ENCODE data around the gene AQP2.

DNA sequence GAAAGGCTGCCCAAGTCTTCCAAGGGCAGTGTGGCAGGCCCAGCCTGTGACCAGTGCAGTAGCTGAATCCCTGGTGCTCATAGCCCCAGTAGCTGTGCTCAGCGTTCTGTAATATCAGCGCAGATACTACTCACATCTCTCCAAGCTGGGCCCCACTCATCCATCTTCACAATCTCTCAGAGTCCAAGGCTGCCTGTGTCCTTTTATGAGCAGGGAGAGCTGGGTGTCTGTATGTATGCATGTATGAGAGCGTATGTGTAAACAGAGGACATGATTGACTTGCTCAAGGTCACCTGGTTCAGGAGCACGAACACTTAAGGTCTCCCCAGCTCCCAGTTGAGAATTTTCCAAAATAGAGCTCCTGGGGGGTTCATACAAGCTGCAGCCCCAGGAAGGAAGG, 27.6 kb downstream of the AQP2 start:
- TF ChIP-seq CTCF (conservative IDR thresholded peaks at IDR 0.05; ENCODE audit: low read length) (no peak), EZH2phosphoT487 (IDR thresholded peaks at IDR 0.05; ENCODE audit: borderline replicate concordance) (no peak)
